HG03378 (cell line): Measurements from ENCODE around the gene PLEKHB1.
"Not testable (repeated sequence)": the region's sequence is repeated elsewhere in the genome, so short reads cannot be mapped to it uniquely, and the experiment has no call there.

Source experiments
- ATAC-seq: cut with Tn5 transposase; IDR thresholded peaks from one replicate; pipeline ENCODE4 v1.9.1; 2021; ENCODE audit warnings: mild to moderate bottlenecking, moderate library complexity; ENCODE audit not compliant: unreplicated experiment

Gene PLEKHB1

GRCh38 chr11:73671701-73672100, 25.3 kb downstream of the PLEKHB1 start:
- no peak for ATAC-seq

GRCh38 chr11:73676552-73676951, 30.2 kb downstream of the PLEKHB1 start:
- not testable (repeated sequence) for ATAC-seq

GRCh38 chr11:73680687-73681086, 34.3 kb downstream of the PLEKHB1 start:
- no peak for ATAC-seq

GRCh38 chr11:73693899-73694525, 47.6 kb downstream of the PLEKHB1 start:
- ATAC-seq, result no peak

GRCh38 chr11:73705053-73705452, 58.7 kb downstream of the PLEKHB1 start:
- no peak for ATAC-seq

GRCh38 chr11:73710964-73711363, 64.6 kb downstream of the PLEKHB1 start:
- no peak for ATAC-seq
